Measurements from ENCODE around the gene GORASP2. TPM values are rescaled to one million over a fixed set of nuclear protein-coding genes. Genes with fewer than 3 reads are reported as not detected.

The GORASP2 gene
- polyA plus RNA-seq, 1 of the 3 experiments (the other 2 are of a cell fraction) = 127 TPM

DNA sequence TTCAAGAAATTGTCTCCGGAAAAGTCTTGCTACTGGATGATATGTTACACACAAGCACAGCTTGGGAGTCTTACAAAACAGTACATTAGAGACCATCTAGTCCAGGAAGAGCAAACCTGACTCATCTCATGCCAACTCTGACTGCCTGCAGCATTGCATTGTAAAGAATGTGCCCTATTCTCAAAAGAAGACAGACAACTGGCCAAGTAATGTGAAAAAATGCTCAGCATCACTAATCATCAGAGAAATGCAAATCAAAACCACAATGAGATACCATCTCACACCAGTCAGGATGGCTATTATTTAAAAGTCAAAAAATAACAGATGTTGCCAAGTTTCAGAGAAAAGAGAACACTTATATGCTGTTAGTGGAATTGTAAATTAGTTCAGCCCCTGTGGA, 42.7 kb upstream of the GORASP2 start (continued):
- TF ChIP-seq, protein P1, sequence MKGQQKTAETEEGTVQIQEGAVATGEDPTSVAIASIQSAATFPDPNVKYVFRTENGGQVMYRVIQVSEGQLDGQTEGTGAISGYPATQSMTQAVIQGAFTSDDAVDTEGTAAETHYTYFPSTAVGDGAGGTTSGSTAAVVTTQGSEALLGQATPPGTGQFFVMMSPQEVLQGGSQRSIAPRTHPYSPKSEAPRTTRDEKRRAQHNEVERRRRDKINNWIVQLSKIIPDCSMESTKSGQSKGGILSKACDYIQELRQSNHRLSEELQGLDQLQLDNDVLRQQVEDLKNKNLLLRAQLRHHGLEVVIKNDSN (IDR thresholded peaks at IDR 0.05; ENCODE audit: borderline replicate concordance, low read depth) = no peak
- TF ChIP-seq MXI1 (IDR thresholded peaks at IDR 0.05; ENCODE audit: low read depth, low read length) (no peak), TCF12 (IDR thresholded peaks at IDR 0.05) (peak; percentile 92), EZH2phosphoT487 (IDR thresholded peaks at IDR 0.05; ENCODE audit: borderline replicate concordance, low read depth) (no peak), RCOR1 (IDR thresholded peaks at IDR 0.05; ENCODE audit: low read length) (no peak), ELF1 (IDR thresholded peaks at IDR 0.05) (no peak), JUND (IDR thresholded peaks at IDR 0.05) (peak; percentile 83), TEAD4 (IDR thresholded peaks at IDR 0.05; ENCODE audit: borderline replicate concordance, insufficient read depth) (peak; percentile 81), FOSL2 (IDR thresholded peaks at IDR 0.05; ENCODE audit: borderline replicate concordance, low read depth) (peak; percentile 75), GATA2 (CRISPR knock-in tag; IDR thresholded peaks at IDR 0.05) (no peak), FOXJ3 (CRISPR knock-in tag; IDR thresholded peaks at IDR 0.05) (no peak), EP300 (IDR thresholded peaks at IDR 0.05; ENCODE audit: borderline replicate concordance in 1 of 2, low read depth in 1 of 2, low read length in 1 of 2) (peak in 1 of 2 experiments; percentile 89; a peak in 2 of 4 replicates), CHD2 (IDR thresholded peaks at IDR 0.05; ENCODE audit: low read length, partially characterized antibody) (no peak), MEF2A (IDR thresholded peaks at IDR 0.05; ENCODE audit: borderline replicate concordance, low read depth) (no peak), FOXM1 (IDR thresholded peaks at IDR 0.05; ENCODE audit: low read depth) (peak; percentile 39; the same call in 1 of the 2 replicates), SMC3 (IDR thresholded peaks at IDR 0.05; ENCODE audit: low read depth, low read length) (no peak), NFIC (IDR thresholded peaks at IDR 0.05; ENCODE audit: borderline replicate concordance) (peak; percentile 94), RXRA (IDR thresholded peaks at IDR 0.05; ENCODE audit: borderline replicate concordance, low read depth) (peak; percentile 66; the same call in 1 of the 2 replicates), RAD21 (IDR thresholded peaks at IDR 0.05; ENCODE audit: low read length) (no peak), POLR2AphosphoS5 (IDR thresholded peaks at IDR 0.05; ENCODE audit: low read depth, low read length) (peak; percentile 56; the same call in 1 of the 2 replicates)
- TF ChIP-seq, protein P2, sequence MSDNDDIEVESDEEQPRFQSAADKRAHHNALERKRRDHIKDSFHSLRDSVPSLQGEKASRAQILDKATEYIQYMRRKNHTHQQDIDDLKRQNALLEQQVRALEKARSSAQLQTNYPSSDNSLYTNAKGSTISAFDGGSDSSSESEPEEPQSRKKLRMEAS (IDR thresholded peaks at IDR 0.05; ENCODE audit: low read depth) = 0 out of 2 replicates have a peak, but pooled peaks have one; percentile 33
- TF ChIP-seq, protein P3, sequence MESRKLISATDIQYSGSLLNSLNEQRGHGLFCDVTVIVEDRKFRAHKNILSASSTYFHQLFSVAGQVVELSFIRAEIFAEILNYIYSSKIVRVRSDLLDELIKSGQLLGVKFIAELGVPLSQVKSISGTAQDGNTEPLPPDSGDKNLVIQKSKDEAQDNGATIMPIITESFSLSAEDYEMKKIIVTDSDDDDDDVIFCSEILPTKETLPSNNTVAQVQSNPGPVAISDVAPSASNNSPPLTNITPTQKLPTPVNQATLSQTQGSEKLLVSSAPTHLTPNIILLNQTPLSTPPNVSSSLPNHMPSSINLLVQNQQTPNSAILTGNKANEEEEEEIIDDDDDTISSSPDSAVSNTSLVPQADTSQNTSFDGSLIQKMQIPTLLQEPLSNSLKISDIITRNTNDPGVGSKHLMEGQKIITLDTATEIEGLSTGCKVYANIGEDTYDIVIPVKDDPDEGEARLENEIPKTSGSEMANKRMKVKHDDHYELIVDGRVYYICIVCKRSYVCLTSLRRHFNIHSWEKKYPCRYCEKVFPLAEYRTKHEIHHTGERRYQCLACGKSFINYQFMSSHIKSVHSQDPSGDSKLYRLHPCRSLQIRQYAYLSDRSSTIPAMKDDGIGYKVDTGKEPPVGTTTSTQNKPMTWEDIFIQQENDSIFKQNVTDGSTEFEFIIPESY (IDR thresholded peaks at IDR 0.05; ENCODE audit: borderline replicate concordance, low read depth) = no peak
- TF ChIP-seq, protein P4, sequence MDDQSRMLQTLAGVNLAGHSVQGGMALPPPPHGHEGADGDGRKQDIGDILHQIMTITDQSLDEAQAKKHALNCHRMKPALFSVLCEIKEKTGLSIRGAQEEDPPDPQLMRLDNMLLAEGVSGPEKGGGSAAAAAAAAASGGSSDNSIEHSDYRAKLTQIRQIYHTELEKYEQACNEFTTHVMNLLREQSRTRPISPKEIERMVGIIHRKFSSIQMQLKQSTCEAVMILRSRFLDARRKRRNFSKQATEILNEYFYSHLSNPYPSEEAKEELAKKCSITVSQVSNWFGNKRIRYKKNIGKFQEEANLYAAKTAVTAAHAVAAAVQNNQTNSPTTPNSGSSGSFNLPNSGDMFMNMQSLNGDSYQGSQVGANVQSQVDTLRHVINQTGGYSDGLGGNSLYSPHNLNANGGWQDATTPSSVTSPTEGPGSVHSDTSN (IDR thresholded peaks at IDR 0.05) = peak; percentile 90
- TF ChIP-seq, protein P5, sequence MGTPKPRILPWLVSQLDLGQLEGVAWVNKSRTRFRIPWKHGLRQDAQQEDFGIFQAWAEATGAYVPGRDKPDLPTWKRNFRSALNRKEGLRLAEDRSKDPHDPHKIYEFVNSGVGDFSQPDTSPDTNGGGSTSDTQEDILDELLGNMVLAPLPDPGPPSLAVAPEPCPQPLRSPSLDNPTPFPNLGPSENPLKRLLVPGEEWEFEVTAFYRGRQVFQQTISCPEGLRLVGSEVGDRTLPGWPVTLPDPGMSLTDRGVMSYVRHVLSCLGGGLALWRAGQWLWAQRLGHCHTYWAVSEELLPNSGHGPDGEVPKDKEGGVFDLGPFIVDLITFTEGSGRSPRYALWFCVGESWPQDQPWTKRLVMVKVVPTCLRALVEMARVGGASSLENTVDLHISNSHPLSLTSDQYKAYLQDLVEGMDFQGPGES (IDR thresholded peaks at IDR 0.05; ENCODE audit: low read depth, low read length) = no peak
